GM19043 (cell line): ENCODE measurements around the gene DENND6B.
A peak's percentile ranks its signal among the peaks of the same experiment; 100 is the strongest.

ENCODE experiments used
- ATAC-seq: cut with Tn5 transposase; IDR thresholded peaks from one replicate; pipeline ENCODE4 v1.9.1; 2021; ENCODE audit warnings: low read depth; ENCODE audit not compliant: unreplicated experiment

The DENND6B gene

GRCh38 chr22:50316114-50317065 lies 10.4 kb downstream of the DENND6B start:
- ATAC-seq = no peak

GRCh38 chr22:50315289-50316113 lies 11.3 kb downstream of the DENND6B start:
- ATAC-seq = no peak

GRCh38 chr22:50314455-50315288 lies 12.1 kb downstream of the DENND6B start:
- ATAC-seq = peak; percentile 80

GRCh38 chr22:50314081-50314454 lies 12.7 kb downstream of the DENND6B start:
- no peak for ATAC-seq

- no peak for ATAC-seq
Observed at GRCh38 chr22:50313600-50313999, 13.2 kb downstream of the DENND6B start.

- ATAC-seq = no peak
Observed at GRCh38 chr22:50313021-50313420, 13.8 kb downstream of the DENND6B start.

- ATAC-seq = no peak
Observed at GRCh38 chr22:50312371-50312770, 14.4 kb downstream of the DENND6B start.

GRCh38 chr22:50311606-50312351 lies 15.0 kb downstream of the DENND6B start:
- no peak for ATAC-seq

- ATAC-seq = no peak
Observed at GRCh38 chr22:50310949-50311444, 15.8 kb downstream of the DENND6B start.

- ATAC-seq = no peak
Observed at GRCh38 chr22:50310031-50310722, 16.6 kb downstream of the DENND6B start.

GRCh38 chr22:50309601-50309991 lies 17.2 kb downstream of the DENND6B start:
- no peak for ATAC-seq

GRCh38 chr22:50308986-50309600 lies 17.7 kb downstream of the DENND6B start:
- no peak for ATAC-seq

- ATAC-seq = no peak
Observed at GRCh38 chr22:50308597-50308935, 18.2 kb downstream of the DENND6B start.

- no peak for ATAC-seq
Observed at GRCh38 chr22:50307890-50308596, 18.8 kb downstream of the DENND6B start.

GRCh38 chr22:50306753-50307749 lies 19.8 kb downstream of the DENND6B start, which contains the start of gene PLXNB2:
PLXNB2 (minus strand) TSS chr22:50307646; CDS start chr22:50290584, 17,062 bp downstream.
- ATAC-seq = no peak

- no peak for ATAC-seq
Observed at GRCh38 chr22:50305923-50306566, 20.8 kb downstream of the DENND6B start.
